HepG2 (cell line): ENCODE measurements around the gene IPO13. TPM values are rescaled to one million over a fixed set of nuclear protein-coding genes. Genes with fewer than 3 reads are reported as not detected.

Experiments
- GATAD2A ChIP-seq: IDR thresholded peaks from 2 replicates; pipeline ENCODE4 v1.6.1; 2016
- HOXA7 ChIP-seq: sonication (generic); formaldehyde crosslinking; IDR thresholded peaks from 2 replicates; pipeline ENCODE4 v1.8.1; 2022; ENCODE audit warnings: mild to moderate bottlenecking, missing genetic modification reagents, moderate library complexity
- NFIB ChIP-seq: sonication (generic); formaldehyde crosslinking; IDR thresholded peaks from 2 replicates; pipeline ENCODE4 v1.9.0; 2021; ENCODE audit warnings: missing genetic modification reagents, mild to moderate bottlenecking, borderline replicate concordance
- NRL ChIP-seq: sonication (generic); formaldehyde crosslinking; IDR thresholded peaks from 2 replicates; pipeline ENCODE4 v1.5.0; 2020; ENCODE audit warnings: missing genetic modification reagents, mild to moderate bottlenecking, moderate library complexity, borderline replicate concordance
- RFX5 ChIP-seq: IDR thresholded peaks from 2 replicates; pipeline ENCODE4 v1.6.1; 2011; ENCODE audit warnings: low read depth, low read length, improper control_type of control experiment
- SRF ChIP-seq: IDR thresholded peaks from 2 replicates; pipeline ENCODE4 v1.6.1; 2011; ENCODE audit warnings: mild to moderate bottlenecking, low read depth, low read length, moderate library complexity
- ZNF317 ChIP-seq: sonication (generic); formaldehyde crosslinking; IDR thresholded peaks from 2 replicates; pipeline ENCODE4 v1.5.0; 2020; ENCODE audit warnings: mild to moderate bottlenecking, missing genetic modification reagents
- ZNF333 ChIP-seq: sonication (generic); formaldehyde crosslinking; IDR thresholded peaks from 2 replicates; pipeline ENCODE4 v1.4.0; 2020; ENCODE audit warnings: mild to moderate bottlenecking, missing genetic modification reagents, borderline replicate concordance
- ZNF605 ChIP-seq: sonication (generic); formaldehyde crosslinking; IDR thresholded peaks from 2 replicates; pipeline ENCODE4 v1.8.0; 2022; ENCODE audit warnings: mild to moderate bottlenecking, missing genetic modification reagents
- polyA plus RNA-seq, 8 experiments: library from polyadenylated mRNA; depleted of rRNA in 3 of 8; stranded (reverse) in 7 of 8; unstranded in 1 of 8; fragments of >200 nt; fragmentation: Illumina TruSeq in 4 of 8; extraction: Trizol in 4 of 8; gene quantifications; 2 replicates each; pipeline versions ENCODE4 v1.2.1 to v1.2.3, GENCODE V29; 2011 to 2016; ENCODE audit warnings: low read depth in 4 of 8, missing spikeins in 1 of 8, mixed read lengths in 1 of 8; ENCODE audit not compliant: insufficient read depth in 1 of 8
- total RNA-seq, 5 experiments: library from RNA; depleted of rRNA; stranded (reverse); fragments of >200 nt; fragmentation: Illumina TruSeq; extraction: Trizol; gene quantifications; 2 replicates each; pipeline ENCODE4 v1.2.3, GENCODE V29; 2016; ENCODE audit warnings: low read depth in 1 of 5
- TF ChIP-seq, protein P1 (sequence below): sonication (generic); formaldehyde crosslinking; IDR thresholded peaks from 2 replicates; pipeline ENCODE4 v1.4.0; 2020; ENCODE audit warnings: mild to moderate bottlenecking, missing genetic modification reagents
- TF ChIP-seq, protein P2 (sequence below): sonication (generic); formaldehyde crosslinking; IDR thresholded peaks from 2 replicates; pipeline ENCODE4 v1.8.0; 2022; ENCODE audit warnings: mild to moderate bottlenecking, missing genetic modification reagents, moderate library complexity
- TF ChIP-seq, protein P3 (sequence below): sonication (generic); formaldehyde crosslinking; IDR thresholded peaks from 2 replicates; pipeline ENCODE4 v1.4.0; 2020; ENCODE audit warnings: missing genetic modification reagents, borderline replicate concordance
- TF ChIP-seq, protein P4 (sequence below): conservative IDR thresholded peaks from 2 replicates; pipeline ENCODE4 v1.6.1; 2018; ENCODE audit warnings: missing genetic modification reagents
- TF ChIP-seq, protein P5 (sequence below): sonication (generic); IDR thresholded peaks from 2 replicates; pipeline ENCODE4 v1.6.1; 2016; ENCODE audit warnings: low read depth, borderline replicate concordance
- TF ChIP-seq, protein P6 (sequence below): sonication (generic); formaldehyde crosslinking; conservative IDR thresholded peaks from 2 replicates; pipeline ENCODE4 v1.4.0; 2020; ENCODE audit warnings: missing genetic modification reagents

Gene IPO13
- total and polyA plus RNA-seq, 2 of the 13 experiments (the other 11 are each of a cell fraction or from before 2014, with no cell fraction given): 12.9 to 15.6 TPM

DNA sequence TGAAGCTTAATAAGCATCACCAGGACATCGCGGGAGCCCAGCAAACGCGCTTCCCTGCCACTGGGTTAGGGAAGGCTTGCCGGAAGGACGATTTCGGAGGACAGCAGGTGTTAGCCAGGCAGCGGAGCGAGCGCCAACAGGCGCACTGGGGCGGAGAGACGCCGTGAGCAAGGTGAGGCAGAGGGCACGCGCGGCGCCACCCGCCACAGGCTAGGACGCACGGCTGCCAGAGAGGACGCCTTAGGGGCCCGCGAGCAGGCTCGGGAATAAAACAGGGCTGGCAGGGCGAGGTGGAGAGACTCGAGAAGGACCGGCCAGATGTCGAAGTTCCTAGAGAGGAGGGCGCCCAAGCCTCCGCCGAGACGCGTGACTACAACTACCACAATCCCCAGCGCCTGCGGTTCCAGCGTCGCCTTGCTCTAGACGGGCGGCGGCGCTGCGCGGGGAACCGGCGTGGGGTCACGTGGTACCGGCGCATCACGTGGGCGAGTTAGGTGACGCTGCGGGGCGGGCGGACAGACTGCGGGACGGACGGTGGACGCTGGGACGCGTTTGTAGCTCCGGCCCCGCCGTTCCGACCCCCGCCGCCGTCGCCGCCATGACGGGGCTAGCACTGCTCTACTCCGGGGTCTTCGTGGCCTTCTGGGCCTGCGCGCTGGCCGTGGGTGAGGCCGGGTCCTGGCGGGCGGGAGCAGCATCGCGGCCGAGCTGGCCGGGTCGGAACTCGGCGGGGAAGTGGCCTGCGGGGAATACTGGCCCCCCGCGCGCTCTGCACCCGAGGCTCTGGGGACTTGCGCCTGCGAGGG lies 27.9 kb downstream of the IPO13 start, which contains the start of gene ATP6V0B (continued):
- TF ChIP-seq, protein P1, sequence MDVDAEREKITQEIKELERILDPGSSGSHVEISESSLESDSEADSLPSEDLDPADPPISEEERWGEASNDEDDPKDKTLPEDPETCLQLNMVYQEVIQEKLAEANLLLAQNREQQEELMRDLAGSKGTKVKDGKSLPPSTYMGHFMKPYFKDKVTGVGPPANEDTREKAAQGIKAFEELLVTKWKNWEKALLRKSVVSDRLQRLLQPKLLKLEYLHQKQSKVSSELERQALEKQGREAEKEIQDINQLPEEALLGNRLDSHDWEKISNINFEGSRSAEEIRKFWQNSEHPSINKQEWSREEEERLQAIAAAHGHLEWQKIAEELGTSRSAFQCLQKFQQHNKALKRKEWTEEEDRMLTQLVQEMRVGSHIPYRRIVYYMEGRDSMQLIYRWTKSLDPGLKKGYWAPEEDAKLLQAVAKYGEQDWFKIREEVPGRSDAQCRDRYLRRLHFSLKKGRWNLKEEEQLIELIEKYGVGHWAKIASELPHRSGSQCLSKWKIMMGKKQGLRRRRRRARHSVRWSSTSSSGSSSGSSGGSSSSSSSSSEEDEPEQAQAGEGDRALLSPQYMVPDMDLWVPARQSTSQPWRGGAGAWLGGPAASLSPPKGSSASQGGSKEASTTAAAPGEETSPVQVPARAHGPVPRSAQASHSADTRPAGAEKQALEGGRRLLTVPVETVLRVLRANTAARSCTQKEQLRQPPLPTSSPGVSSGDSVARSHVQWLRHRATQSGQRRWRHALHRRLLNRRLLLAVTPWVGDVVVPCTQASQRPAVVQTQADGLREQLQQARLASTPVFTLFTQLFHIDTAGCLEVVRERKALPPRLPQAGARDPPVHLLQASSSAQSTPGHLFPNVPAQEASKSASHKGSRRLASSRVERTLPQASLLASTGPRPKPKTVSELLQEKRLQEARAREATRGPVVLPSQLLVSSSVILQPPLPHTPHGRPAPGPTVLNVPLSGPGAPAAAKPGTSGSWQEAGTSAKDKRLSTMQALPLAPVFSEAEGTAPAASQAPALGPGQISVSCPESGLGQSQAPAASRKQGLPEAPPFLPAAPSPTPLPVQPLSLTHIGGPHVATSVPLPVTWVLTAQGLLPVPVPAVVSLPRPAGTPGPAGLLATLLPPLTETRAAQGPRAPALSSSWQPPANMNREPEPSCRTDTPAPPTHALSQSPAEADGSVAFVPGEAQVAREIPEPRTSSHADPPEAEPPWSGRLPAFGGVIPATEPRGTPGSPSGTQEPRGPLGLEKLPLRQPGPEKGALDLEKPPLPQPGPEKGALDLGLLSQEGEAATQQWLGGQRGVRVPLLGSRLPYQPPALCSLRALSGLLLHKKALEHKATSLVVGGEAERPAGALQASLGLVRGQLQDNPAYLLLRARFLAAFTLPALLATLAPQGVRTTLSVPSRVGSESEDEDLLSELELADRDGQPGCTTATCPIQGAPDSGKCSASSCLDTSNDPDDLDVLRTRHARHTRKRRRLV (CRISPR knock-in tag): no peak
- 0 out of 2 replicates have a peak, but pooled peaks have one; percentile 25 for TF ChIP-seq ZNF317 (CRISPR knock-in tag)
- TF ChIP-seq, protein P2, sequence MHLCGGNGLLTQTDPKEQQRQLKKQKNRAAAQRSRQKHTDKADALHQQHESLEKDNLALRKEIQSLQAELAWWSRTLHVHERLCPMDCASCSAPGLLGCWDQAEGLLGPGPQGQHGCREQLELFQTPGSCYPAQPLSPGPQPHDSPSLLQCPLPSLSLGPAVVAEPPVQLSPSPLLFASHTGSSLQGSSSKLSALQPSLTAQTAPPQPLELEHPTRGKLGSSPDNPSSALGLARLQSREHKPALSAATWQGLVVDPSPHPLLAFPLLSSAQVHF: no peak
- no peak; the same call in 1 of the 2 replicates for TF ChIP-seq HOXA7 (CRISPR knock-in tag)
- TF ChIP-seq, protein P3, sequence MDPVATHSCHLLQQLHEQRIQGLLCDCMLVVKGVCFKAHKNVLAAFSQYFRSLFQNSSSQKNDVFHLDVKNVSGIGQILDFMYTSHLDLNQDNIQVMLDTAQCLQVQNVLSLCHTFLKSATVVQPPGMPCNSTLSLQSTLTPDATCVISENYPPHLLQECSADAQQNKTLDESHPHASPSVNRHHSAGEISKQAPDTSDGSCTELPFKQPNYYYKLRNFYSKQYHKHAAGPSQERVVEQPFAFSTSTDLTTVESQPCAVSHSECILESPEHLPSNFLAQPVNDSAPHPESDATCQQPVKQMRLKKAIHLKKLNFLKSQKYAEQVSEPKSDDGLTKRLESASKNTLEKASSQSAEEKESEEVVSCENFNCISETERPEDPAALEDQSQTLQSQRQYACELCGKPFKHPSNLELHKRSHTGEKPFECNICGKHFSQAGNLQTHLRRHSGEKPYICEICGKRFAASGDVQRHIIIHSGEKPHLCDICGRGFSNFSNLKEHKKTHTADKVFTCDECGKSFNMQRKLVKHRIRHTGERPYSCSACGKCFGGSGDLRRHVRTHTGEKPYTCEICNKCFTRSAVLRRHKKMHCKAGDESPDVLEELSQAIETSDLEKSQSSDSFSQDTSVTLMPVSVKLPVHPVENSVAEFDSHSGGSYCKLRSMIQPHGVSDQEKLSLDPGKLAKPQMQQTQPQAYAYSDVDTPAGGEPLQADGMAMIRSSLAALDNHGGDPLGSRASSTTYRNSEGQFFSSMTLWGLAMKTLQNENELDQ (CRISPR knock-in tag): no peak
- TF ChIP-seq SRF: no peak
- TF ChIP-seq ZNF605 (CRISPR knock-in tag): no peak; the same call in 1 of the 2 replicates
- peak; percentile 61; the same call in 1 of the 2 replicates for TF ChIP-seq RFX5
- 0 out of 2 replicates have a peak, but pooled peaks have one; percentile 20 for TF ChIP-seq GATAD2A (CRISPR knock-in tag)
- TF ChIP-seq NFIB (CRISPR knock-in tag): no peak
- TF ChIP-seq, protein P4, sequence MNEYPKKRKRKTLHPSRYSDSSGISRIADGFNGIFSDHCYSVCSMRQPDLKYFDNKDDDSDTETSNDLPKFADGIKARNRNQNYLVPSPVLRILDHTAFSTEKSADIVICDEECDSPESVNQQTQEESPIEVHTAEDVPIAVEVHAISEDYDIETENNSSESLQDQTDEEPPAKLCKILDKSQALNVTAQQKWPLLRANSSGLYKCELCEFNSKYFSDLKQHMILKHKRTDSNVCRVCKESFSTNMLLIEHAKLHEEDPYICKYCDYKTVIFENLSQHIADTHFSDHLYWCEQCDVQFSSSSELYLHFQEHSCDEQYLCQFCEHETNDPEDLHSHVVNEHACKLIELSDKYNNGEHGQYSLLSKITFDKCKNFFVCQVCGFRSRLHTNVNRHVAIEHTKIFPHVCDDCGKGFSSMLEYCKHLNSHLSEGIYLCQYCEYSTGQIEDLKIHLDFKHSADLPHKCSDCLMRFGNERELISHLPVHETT (CRISPR knock-in tag): peak; percentile 73
- TF ChIP-seq, protein P5, sequence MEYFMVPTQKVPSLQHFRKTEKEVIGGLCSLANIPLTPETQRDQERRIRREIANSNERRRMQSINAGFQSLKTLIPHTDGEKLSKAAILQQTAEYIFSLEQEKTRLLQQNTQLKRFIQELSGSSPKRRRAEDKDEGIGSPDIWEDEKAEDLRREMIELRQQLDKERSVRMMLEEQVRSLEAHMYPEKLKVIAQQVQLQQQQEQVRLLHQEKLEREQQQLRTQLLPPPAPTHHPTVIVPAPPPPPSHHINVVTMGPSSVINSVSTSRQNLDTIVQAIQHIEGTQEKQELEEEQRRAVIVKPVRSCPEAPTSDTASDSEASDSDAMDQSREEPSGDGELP: peak; percentile 20; the same call in 1 of the 2 replicates
- TF ChIP-seq, protein P6, sequence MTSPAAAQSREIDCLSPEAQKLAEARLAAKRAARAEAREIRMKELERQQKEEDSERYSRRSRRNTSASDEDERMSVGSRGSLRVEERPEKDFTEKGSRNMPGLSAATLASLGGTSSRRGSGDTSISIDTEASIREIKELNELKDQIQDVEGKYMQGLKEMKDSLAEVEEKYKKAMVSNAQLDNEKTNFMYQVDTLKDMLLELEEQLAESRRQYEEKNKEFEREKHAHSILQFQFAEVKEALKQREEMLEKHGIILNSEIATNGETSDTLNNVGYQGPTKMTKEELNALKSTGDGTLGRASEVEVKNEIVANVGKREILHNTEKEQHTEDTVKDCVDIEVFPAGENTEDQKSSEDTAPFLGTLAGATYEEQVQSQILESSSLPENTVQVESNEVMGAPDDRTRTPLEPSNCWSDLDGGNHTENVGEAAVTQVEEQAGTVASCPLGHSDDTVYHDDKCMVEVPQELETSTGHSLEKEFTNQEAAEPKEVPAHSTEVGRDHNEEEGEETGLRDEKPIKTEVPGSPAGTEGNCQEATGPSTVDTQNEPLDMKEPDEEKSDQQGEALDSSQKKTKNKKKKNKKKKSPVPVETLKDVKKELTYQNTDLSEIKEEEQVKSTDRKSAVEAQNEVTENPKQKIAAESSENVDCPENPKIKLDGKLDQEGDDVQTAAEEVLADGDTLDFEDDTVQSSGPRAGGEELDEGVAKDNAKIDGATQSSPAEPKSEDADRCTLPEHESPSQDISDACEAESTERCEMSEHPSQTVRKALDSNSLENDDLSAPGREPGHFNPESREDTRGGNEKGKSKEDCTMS (CRISPR knock-in tag): no peak
- peak; percentile 85 for TF ChIP-seq NRL (CRISPR knock-in tag)
- 0 out of 2 replicates have a peak, but pooled peaks have one; percentile 29 for TF ChIP-seq ZNF333 (CRISPR knock-in tag)
